HepG2 (cell line): Measurements from ENCODE around the gene PCLO. TPM values are rescaled to one million over a fixed set of nuclear protein-coding genes. Genes with fewer than 3 reads are reported as not detected.

Experiments used
- ATAC-seq: fragments of 200-7000 bp; cut with Tn5 transposase; 3 replicates; pipeline ENCODE4 v1.9.1; 2020; ENCODE audit warnings: mild to moderate bottlenecking, moderate library complexity
- BruUV-seq: library from RNA; stranded (reverse); fragments of 400-500 nt; replicated peaks from 2 replicates; lab custom pipeline; 2021; lab: Mats Ljungman, UMichigan
- CTCF ChIA-PET: fragments of 300-600 bp; formaldehyde crosslinking; extraction: SDS; loops from one replicate; lab custom pipeline; 2021; ENCODE audit warnings: low total read pairs, inconsistent platforms, low intra/inter-chr PET ratio; lab: Yijun Ruan, JAX
- POLR2A ChIA-PET: fragments of 350-600 bp; sonication (Branson Sonifier 250); formaldehyde crosslinking; loops from one replicate; lab custom pipeline; 2020; ENCODE audit warnings: antibody characterized with exemption, inconsistent platforms; lab: Yijun Ruan, JAX
- DNase-seq: peaks from one replicate; pipeline ENCODE4 v3.0.0-alpha.2; 2015; ENCODE audit warnings: low spot score
- FAIRE-seq: peaks from 3 replicates; lab custom pipeline; 2011; peaks lifted over from hg19 to GRCh38; lab: Jason Lieb, UNC
- H2AFZ ChIP-seq: one replicate; pipeline ENCODE4 v1.6.1; 2011; ENCODE audit warnings: low read length, inconsistent platforms
- H3K27ac ChIP-seq: fragments of 300-600 bp; 3 replicates; pipeline ENCODE4 v1.8.0; 2011; ENCODE audit warnings: mixed run types, mild to moderate bottlenecking, mixed read lengths, low read length, inconsistent platforms; ENCODE audit not compliant: insufficient read depth; ENCODE audit errors: extremely low read length
- H3K27me3 ChIP-seq, 2 experiments: fragments of 200-600 bp in 1 of 2; 2 replicates in 1 of 2; 3 replicates in 1 of 2; pipeline versions ENCODE4 v1.6.0 to v1.8.0; 2011; ENCODE audit warnings: low read length in 2 of 2, mild to moderate bottlenecking in 2 of 2, moderate library complexity in 2 of 2, inconsistent platforms in 1 of 2; ENCODE audit not compliant: insufficient read depth in 2 of 2, control insufficient read depth in 1 of 2
- H3K36me3 ChIP-seq, 2 experiments: fragments of 200-600 bp in 1 of 2; replicated peaks in 1 of 2; 2 replicates in 1 of 2; 3 replicates in 1 of 2; pipeline versions ENCODE4 v1.5.1 to v1.8.0; 2011; ENCODE audit warnings: low read length in 2 of 2, inconsistent platforms in 1 of 2; ENCODE audit not compliant: insufficient read depth in 2 of 2, control insufficient read depth in 1 of 2
- H3K4me1 ChIP-seq: 2 replicates; pipeline ENCODE4 v1.5.1; 2012; ENCODE audit warnings: low read length, inconsistent platforms; ENCODE audit not compliant: insufficient read depth
- H3K4me2 ChIP-seq: 2 replicates; pipeline ENCODE4 v1.6.0; 2011; ENCODE audit warnings: low read depth, low read length, inconsistent platforms
- H3K4me3 ChIP-seq, 3 experiments: fragments of 200-600 bp in 1 of 3; sonication (generic), shearing (Covaris generic) in 1 of 3; replicated peaks in 1 of 3; 2 replicates each; pipeline ENCODE4 v1.5.1; 2011 to 2016; ENCODE audit warnings: low read length in 3 of 3, inconsistent platforms in 2 of 3, low read depth in 2 of 3, mild to moderate bottlenecking in 2 of 3, control low read depth in 1 of 3, mixed read lengths in 1 of 3; ENCODE audit not compliant: insufficient read depth in 1 of 3
- H3K79me2 ChIP-seq: one replicate; pipeline ENCODE4 v1.6.1; 2011; ENCODE audit warnings: low read length, inconsistent platforms; ENCODE audit not compliant: insufficient read depth
- H3K9ac ChIP-seq: 2 replicates; pipeline ENCODE4 v1.6.0; 2011; ENCODE audit warnings: mild to moderate bottlenecking, low read depth, low read length, inconsistent platforms; ENCODE audit not compliant: insufficient read depth
- H3K9me3 ChIP-seq: 2 replicates; pipeline ENCODE4 v1.5.1; 2012; ENCODE audit warnings: mild to moderate bottlenecking, low read length
- H4K20me1 ChIP-seq: 2 replicates; pipeline ENCODE4 v1.6.0; 2011; ENCODE audit warnings: inconsistent platforms, mild to moderate bottlenecking, low read length, moderate library complexity; ENCODE audit not compliant: insufficient read depth
- ARHGAP35 ChIP-seq: sonication (generic); formaldehyde crosslinking; IDR thresholded peaks from 2 replicates; pipeline ENCODE4 v1.9.0; 2022; ENCODE audit warnings: mild to moderate bottlenecking, inconsistent platforms, moderate library complexity, missing genetic modification reagents, borderline replicate concordance
- ARID3A ChIP-seq: IDR thresholded peaks from 2 replicates; pipeline ENCODE4 v1.6.1; 2012; ENCODE audit warnings: low read depth, low read length, improper control_type of control experiment
- ARID5B ChIP-seq: IDR thresholded peaks from 2 replicates; pipeline ENCODE4 v1.4.0; 2020; ENCODE audit warnings: mild to moderate bottlenecking, missing genetic modification reagents
- CCAR2 ChIP-seq: fragments of 200-400 bp; formaldehyde crosslinking; optimal IDR thresholded peaks from 2 replicates; pipeline ENCODE3; 2018; ENCODE audit warnings: low read depth, mild to moderate bottlenecking, low read length, moderate library complexity
- GFI1 ChIP-seq: sonication (generic); formaldehyde crosslinking; IDR thresholded peaks from 2 replicates; pipeline ENCODE4 v1.5.0; 2020; ENCODE audit warnings: missing genetic modification reagents, mild to moderate bottlenecking, borderline replicate concordance
- HDAC1 ChIP-seq: sonication (generic); formaldehyde crosslinking; IDR thresholded peaks from 2 replicates; pipeline ENCODE4 v1.5.1; 2020; ENCODE audit warnings: mild to moderate bottlenecking, missing genetic modification reagents
- KDM4B ChIP-seq: sonication (generic); formaldehyde crosslinking; IDR thresholded peaks from 2 replicates; pipeline ENCODE4 v1.4.0; 2020; ENCODE audit warnings: missing genetic modification reagents
- NFKBIZ ChIP-seq: IDR thresholded peaks from 2 replicates; pipeline ENCODE4 v1.6.1; 2018; ENCODE audit warnings: missing genetic modification reagents, missing compliant biosample characterization
- PBX3 ChIP-seq: sonication (generic); formaldehyde crosslinking; IDR thresholded peaks from 2 replicates; pipeline ENCODE4 v1.8.1; 2023; ENCODE audit warnings: missing genetic modification reagents, inconsistent platforms, borderline replicate concordance
- PHF20 ChIP-seq: sonication (generic); formaldehyde crosslinking; IDR thresholded peaks from 2 replicates; pipeline ENCODE4 v1.5.0; 2020; ENCODE audit warnings: mild to moderate bottlenecking, missing genetic modification reagents
- RAD21 ChIP-seq: fragments of 450-650 bp; formaldehyde crosslinking; IDR thresholded peaks from 2 replicates; pipeline ENCODE4 v1.5.0; 2020; ENCODE audit warnings: mild to moderate bottlenecking
- RFX3 ChIP-seq: IDR thresholded peaks from 2 replicates; pipeline ENCODE4 v1.6.1; 2016; ENCODE audit warnings: missing biosample characterization, missing genetic modification reagents
- RXRB ChIP-seq: IDR thresholded peaks from 2 replicates; pipeline ENCODE4 v1.6.1; 2016; ENCODE audit warnings: borderline replicate concordance, missing genetic modification reagents, missing compliant biosample characterization
- SNAPC2 ChIP-seq: sonication (generic); formaldehyde crosslinking; IDR thresholded peaks from 2 replicates; pipeline ENCODE4 v1.8.1; 2022; ENCODE audit warnings: mild to moderate bottlenecking, missing genetic modification reagents
- TSC22D2 ChIP-seq: sonication (generic); formaldehyde crosslinking; IDR thresholded peaks from 2 replicates; pipeline ENCODE4 v1.5.1; 2020; ENCODE audit warnings: missing genetic modification reagents, mild to moderate bottlenecking, borderline replicate concordance
- ZC3H4 ChIP-seq: sonication (generic); formaldehyde crosslinking; IDR thresholded peaks from 2 replicates; pipeline ENCODE4 v1.4.0; 2020; ENCODE audit warnings: missing genetic modification reagents, borderline replicate concordance
- ZNF546 ChIP-seq: sonication (generic); formaldehyde crosslinking; conservative IDR thresholded peaks from 2 replicates; pipeline ENCODE4 v1.8.1; 2023; ENCODE audit warnings: mild to moderate bottlenecking, missing genetic modification reagents
- ZNF607 ChIP-seq: sonication (generic); formaldehyde crosslinking; IDR thresholded peaks from 2 replicates; pipeline ENCODE4 v1.5.1; 2020; ENCODE audit warnings: missing genetic modification reagents, mild to moderate bottlenecking, borderline replicate concordance
- ZNF780A ChIP-seq: sonication (generic); formaldehyde crosslinking; IDR thresholded peaks from 2 replicates; pipeline ENCODE4 v1.8.0; 2022; ENCODE audit warnings: mild to moderate bottlenecking, missing genetic modification reagents, moderate library complexity
- WGBS: methylation state at CpG from one replicate; pipeline ENCODE4 v1.1.6; 2017; ENCODE audit warnings: low lambda C conversion rate; 5-methylcytosine and 5-hydroxymethylcytosine counted together
- in situ Hi-C: cut with HindIII; loops from 2 replicates; pipeline ENCODE4 v1.10.0; 2017; ENCODE audit warnings: low pct_unique_long_range_greater_than_20kb; ENCODE audit not compliant: extremely low pct_ligation_motif_present
- intact Hi-C: fragments of 100-400 bp; cut with micrococcal nuclease; formaldehyde crosslinking; loops from one replicate; pipeline ENCODE4 v1.10.0; 2022; ENCODE audit not compliant: unreplicated experiment
- polyA plus RNA-seq, 8 experiments: library from polyadenylated mRNA; depleted of rRNA in 3 of 8; stranded (reverse) in 7 of 8; unstranded in 1 of 8; fragments of >200 nt; fragmentation: Illumina TruSeq in 4 of 8; extraction: Trizol in 4 of 8; gene quantifications; 2 replicates each; pipeline versions ENCODE4 v1.2.1 to v1.2.3, GENCODE V29; 2011 to 2016; ENCODE audit warnings: low read depth in 4 of 8, missing spikeins in 1 of 8, mixed read lengths in 1 of 8; ENCODE audit not compliant: insufficient read depth in 1 of 8
- total RNA-seq, 5 experiments: library from RNA; depleted of rRNA; stranded (reverse); fragments of >200 nt; fragmentation: Illumina TruSeq; extraction: Trizol; gene quantifications; 2 replicates each; pipeline ENCODE4 v1.2.3, GENCODE V29; 2016; ENCODE audit warnings: low read depth in 1 of 5

The PCLO gene
- total and polyA plus RNA-seq, 2 of the 13 experiments (the other 11 are each of a cell fraction or from before 2014, with no cell fraction given), result 0.07 to 0.29 TPM

GRCh38 chr7:82755705-82756551 is 406.8 kb downstream of the PCLO start:
- FAIRE-seq, result no peak
- TF ChIP-seq ARID3A (no peak), ZNF780A (CRISPR knock-in tag) (no peak), HDAC1 (CRISPR knock-in tag) (no peak), RXRB (no peak), ARHGAP35 (no peak), ZNF607 (CRISPR knock-in tag) (no peak), KDM4B (CRISPR knock-in tag) (no peak), NFKBIZ (CRISPR knock-in tag) (no peak), GFI1 (CRISPR knock-in tag) (no peak), TSC22D2 (CRISPR knock-in tag) (no peak), ZNF546 (no peak), ARID5B (CRISPR knock-in tag) (no peak), RFX3 (CRISPR knock-in tag) (no peak), CCAR2 (no peak), PBX3 (CRISPR knock-in tag) (no peak), PHF20 (no peak), SNAPC2 (CRISPR knock-in tag) (no peak), ZC3H4 (CRISPR knock-in tag) (no peak), RAD21 (CRISPR knock-in tag) (no peak)
- ChIA-PET POLR2A (no interaction called here), CTCF (no interaction called here)
- no TSS peak for BruUV-seq
- ATAC-seq, result no peak
- no peaks in the 10 kb centered on the region for H3K27me3 ChIP-seq
- H2AFZ ChIP-seq, result no peak overlapping the region
- no peaks in the 10 kb centered on the region for H3K79me2 ChIP-seq
- no peak for DNase-seq
- no peaks in the 10 kb centered on the region for H3K36me3 ChIP-seq
- in situ Hi-C loops, result no loop called here
- H4K20me1 ChIP-seq, result no peaks in the 10 kb centered on the region
- H3K27ac ChIP-seq, result no peak overlapping the region
- no peak overlapping the region for H3K4me3 ChIP-seq
- no peaks in the 10 kb centered on the region for H3K9me3 ChIP-seq
- no peak overlapping the region for H3K4me2 ChIP-seq
- no peaks in the 10 kb centered on the region for H3K4me1 ChIP-seq
- intact Hi-C loops, result no loop called here
- WGBS, result 19% methylated on average over 5 of the region's 5 CpGs
- no peak overlapping the region for H3K9ac ChIP-seq
